K562 (cell line): ENCODE data around the gene MPHOSPH9. TPM values are rescaled to one million over a fixed set of nuclear protein-coding genes. Genes with fewer than 3 reads are reported as not detected.

Experiments used
- ATAC-seq: fragments of 200-7000 bp; cut with Tn5 transposase; 3 replicates; pipeline ENCODE4 v1.9.1; 2020; ENCODE audit warnings: moderate library complexity
- BruUV-seq: library from RNA; stranded (reverse); fragments of 400-500 nt; replicated peaks from 2 replicates; lab custom pipeline; 2021; lab: Mats Ljungman, UMichigan
- CTCF ChIA-PET: fragments of 300-600 bp; formaldehyde crosslinking; extraction: SDS; loops from one replicate; lab custom pipeline; 2021; ENCODE audit warnings: low intra/inter-chr PET ratio; lab: Yijun Ruan, JAX
- POLR2A ChIA-PET: fragments of 300-600, 350-650 bp; sonication (Branson Sonifier 250); formaldehyde crosslinking; extraction: SDS; loops from one replicate; lab custom pipeline; 2021; ENCODE audit warnings: antibody characterized with exemption, inconsistent platforms; lab: Yijun Ruan, JAX
- DNase-seq, 4 experiments: peaks; one replicate each; pipeline versions ENCODE4 v3.0.0 to v3.0.0-alpha.2; 2011 to 2018; ENCODE audit warnings: low spot score in 3 of 4, mixed read lengths in 3 of 4; ENCODE audit errors: extremely low read depth in 1 of 4
- FAIRE-seq: peaks from 2 replicates; lab custom pipeline; 2011; peaks lifted over from hg19 to GRCh38; lab: Jason Lieb, UNC
- H2AFZ ChIP-seq: 2 replicates; pipeline ENCODE4 v1.6.0; 2011; ENCODE audit warnings: low read depth, low read length, control low read depth, inconsistent platforms
- H3K27ac ChIP-seq: fragments of 200-600 bp; 3 replicates; pipeline ENCODE4 v1.8.0; 2011; ENCODE audit warnings: low read depth, mild to moderate bottlenecking, control low read depth, inconsistent platforms, low read length, moderate library complexity, mixed read lengths; ENCODE audit errors: extremely low read depth
- H3K27me3 ChIP-seq, 2 experiments: fragments of 300-600 bp in 1 of 2; 2 replicates in 1 of 2; 3 replicates in 1 of 2; pipeline versions ENCODE4 v1.6.0 to v1.8.0; 2011; ENCODE audit warnings: inconsistent platforms in 2 of 2, low read length in 2 of 2, mild to moderate bottlenecking in 1 of 2, mixed read lengths in 1 of 2, moderate library complexity in 1 of 2; ENCODE audit not compliant: control insufficient read depth in 2 of 2, insufficient read depth in 2 of 2
- H3K36me3 ChIP-seq: fragments of 300-600 bp; 3 replicates; pipeline ENCODE4 v1.8.0; 2011; ENCODE audit warnings: mild to moderate bottlenecking, low read length, inconsistent platforms; ENCODE audit not compliant: control insufficient read depth, insufficient read depth
- H3K4me1 ChIP-seq, 2 experiments: fragments of 200-600 bp in 1 of 2; replicated peaks in 1 of 2; 2 replicates in 1 of 2; 3 replicates in 1 of 2; pipeline versions ENCODE4 v1.5.1 to v1.8.0; 2011; ENCODE audit warnings: inconsistent platforms in 2 of 2, low read length in 2 of 2, mild to moderate bottlenecking in 1 of 2, mixed read lengths in 1 of 2, moderate library complexity in 1 of 2; ENCODE audit not compliant: control insufficient read depth in 2 of 2, insufficient read depth in 2 of 2
- H3K4me2 ChIP-seq: 2 replicates; pipeline ENCODE4 v1.6.1; 2011; ENCODE audit warnings: low read length, control low read depth, inconsistent platforms, mixed read lengths; ENCODE audit not compliant: insufficient read depth
- H3K4me3 ChIP-seq: fragments of 200-600 bp; sonication (generic), shearing (Covaris generic); 2 replicates; pipeline ENCODE4 v1.5.1; 2016; ENCODE audit warnings: control low read depth, inconsistent platforms
- H3K79me2 ChIP-seq: fragments of 200-600 bp; 3 replicates; pipeline ENCODE4 v1.8.0; 2011; ENCODE audit warnings: low read length, inconsistent platforms; ENCODE audit not compliant: control insufficient read depth, insufficient read depth
- H3K9ac ChIP-seq, 2 experiments: 2 replicates each; pipeline versions ENCODE4 v1.6.0 to v1.6.1; 2011; ENCODE audit warnings: low read depth in 2 of 2, low read length in 2 of 2, control low read depth in 1 of 2, inconsistent platforms in 1 of 2, mild to moderate bottlenecking in 1 of 2, mixed read lengths in 1 of 2; ENCODE audit not compliant: insufficient read depth in 1 of 2
- H3K9me1 ChIP-seq: one replicate; pipeline ENCODE4 v1.6.0; 2011; ENCODE audit warnings: inconsistent platforms, mild to moderate bottlenecking, low read length, moderate library complexity; ENCODE audit not compliant: control insufficient read depth, insufficient read depth
- H3K9me3 ChIP-seq: replicated peaks from 2 replicates; pipeline ENCODE4 v1.5.1; 2011; ENCODE audit warnings: low read depth, low read length, inconsistent platforms; ENCODE audit not compliant: control insufficient read depth, insufficient read depth
- H4K20me1 ChIP-seq: replicated peaks from 2 replicates; pipeline ENCODE4 v1.6.1; 2011; ENCODE audit warnings: low read length, inconsistent platforms, mixed read lengths; ENCODE audit not compliant: control insufficient read depth, insufficient read depth
- BDP1 ChIP-seq: IDR thresholded peaks from 3 replicates; pipeline ENCODE4 v1.6.1; 2011; ENCODE audit not compliant: insufficient read length, insufficient read depth
- BRF2 ChIP-seq: IDR thresholded peaks from 3 replicates; pipeline ENCODE4 v1.6.1; 2011; ENCODE audit warnings: borderline replicate concordance, mild to moderate bottlenecking; ENCODE audit not compliant: insufficient read length, insufficient read depth
- DACH1 ChIP-seq: fragments of 450-650 bp; IDR thresholded peaks from 2 replicates; pipeline ENCODE4 v1.6.1; 2018; ENCODE audit not compliant: partially characterized antibody
- EHMT2 ChIP-seq: fragments of 450-650 bp; IDR thresholded peaks from 2 replicates; pipeline ENCODE4 v1.6.1; 2018; ENCODE audit warnings: antibody characterized with exemption
- GMEB1 ChIP-seq: fragments of 250-450 bp; sonication (Bioruptor Pico); IDR thresholded peaks from 2 replicates; pipeline ENCODE4 v1.4.0; 2020; ENCODE audit warnings: mild to moderate bottlenecking
- NFIC ChIP-seq: fragments of 450-650 bp; IDR thresholded peaks from 2 replicates; pipeline ENCODE4 v1.6.1; 2017; ENCODE audit warnings: mild to moderate bottlenecking, inconsistent platforms
- PCBP1 ChIP-seq: fragments of 200-400 bp; formaldehyde crosslinking; IDR thresholded peaks from 2 replicates; pipeline ENCODE4 v1.6.1; 2018; ENCODE audit warnings: mild to moderate bottlenecking, low read depth, low read length; ENCODE audit not compliant: poor library complexity, severe bottlenecking
- POLR2AphosphoS2 ChIP-seq: IDR thresholded peaks from 2 replicates; pipeline ENCODE4 v1.6.1; 2012; ENCODE audit warnings: low read length, improper control_type of control experiment
- PURB ChIP-seq: sonication (generic); formaldehyde crosslinking; IDR thresholded peaks from 2 replicates; pipeline ENCODE4 v1.9.0; 2021; ENCODE audit warnings: low read depth, mild to moderate bottlenecking, missing genetic modification reagents
- SNAPC5 ChIP-seq: fragments of 250-450 bp; sonication (Bioruptor Pico); IDR thresholded peaks from 2 replicates; pipeline ENCODE4 v1.8.0; 2021; ENCODE audit warnings: moderate library complexity, mild to moderate bottlenecking, inconsistent platforms
- TBL1XR1 ChIP-seq, 2 experiments: IDR thresholded peaks; 2 replicates each; pipeline ENCODE4 v1.6.1; 2012; ENCODE audit warnings: improper control_type of control experiment in 2 of 2, low read length in 2 of 2, mild to moderate bottlenecking in 1 of 2
- ZNF232 ChIP-seq: sonication (generic); formaldehyde crosslinking; IDR thresholded peaks from 2 replicates; pipeline ENCODE4 v1.8.0; 2022; ENCODE audit warnings: mild to moderate bottlenecking, missing genetic modification reagents
- ZNF511 ChIP-seq: sonication (generic); formaldehyde crosslinking; IDR thresholded peaks from 2 replicates; pipeline ENCODE4 v1.8.0; 2022; ENCODE audit warnings: mild to moderate bottlenecking, missing genetic modification reagents
- ZNF696 ChIP-seq: fragments of 250-450 bp; sonication (Bioruptor Pico); conservative IDR thresholded peaks from 2 replicates; pipeline ENCODE4 v1.4.0; 2020; ENCODE audit warnings: mild to moderate bottlenecking, moderate library complexity
- ZNF740 ChIP-seq, 3 experiments: fragments of 200-800 bp in 1 of 3; sonication (Bioruptor generic) in 1 of 3; sonication (generic) in 1 of 3; formaldehyde crosslinking in 1 of 3; IDR thresholded peaks; 2 replicates each; pipeline versions ENCODE4 v1.6.1 to v1.8.0; 2016 to 2022; ENCODE audit warnings: mild to moderate bottlenecking in 2 of 3, missing compliant biosample characterization in 2 of 3, missing genetic modification characterization in 2 of 3, missing genetic modification reagents in 1 of 3
- WGBS: fragments of 100-300 bp; shearing (Covaris generic); methylation state at CpG from one replicate; pipeline ENCODE4 v1.1.6; 2016; ENCODE audit warnings: low coverage, mixed read lengths; ENCODE audit not compliant: insufficient coverage; ENCODE audit errors: missing lambda C conversion rate; 5-methylcytosine and 5-hydroxymethylcytosine counted together
- in situ Hi-C: fragments of 300-500 bp; cut with MboI; formaldehyde crosslinking; loops from 4 replicates; pipeline ENCODE4 v1.15.0; 2018; ENCODE audit warnings: inconsistent platforms, mixed read lengths
- intact Hi-C: fragments of 100-400 bp; cut with micrococcal nuclease; formaldehyde crosslinking; loops from 2 replicates; pipeline ENCODE4 v1.14.2; 2022
- polyA plus RNA-seq, 8 experiments: library from polyadenylated mRNA; depleted of rRNA in 4 of 8; stranded (reverse) in 5 of 8; unstranded in 3 of 8; fragments of >200 nt; fragmentation: Nextera tagmentation in 2 of 8; fragmentation: Illumina TruSeq in 1 of 8; extraction: Ambion mirVana in 2 of 8; extraction: Trizol in 1 of 8; gene quantifications; 2 replicates each; pipeline versions ENCODE4 v1.2.1 to v1.2.3, GENCODE V29; 2011 to 2014; ENCODE audit warnings: inconsistent platforms in 1 of 8, missing spikeins in 1 of 8
- total RNA-seq, 7 experiments: library from RNA; depleted of rRNA in 6 of 7; stranded (reverse); fragments of >200 nt in 6 of 7; fragmentation: Illumina TruSeq in 2 of 7; extraction: Trizol in 2 of 7; gene quantifications; 2 replicates each; pipeline versions ENCODE4 v1.2.1 to v1.2.3, GENCODE V29; 2011 to 2021; ENCODE audit warnings: low replicate concordance in 1 of 7

MPHOSPH9 gene
- total and polyA plus RNA-seq, 9 of the 15 experiments (the other 6 are each of a cell fraction or from before 2014, with no cell fraction given), result 14.2 to 103 (median 54.5) TPM

- ATAC-seq, result no peak
- Histone ChIP-seq H3K79me2 (peaks cover 27% of the 10 kb centered on the region), H3K27ac (no peak overlapping the region), H3K27me3 (no peaks in the 10 kb centered on the region), H3K9me3 (no peaks in the 10 kb centered on the region), H3K4me3 (no peak overlapping the region), H3K36me3 (peaks cover 24% of the 10 kb centered on the region; the same call in 2 of the 3 replicates), H3K9me1 (no peaks in the 10 kb centered on the region), H3K4me2 (no peak overlapping the region), H3K4me1 (peaks cover 6 to 44% of the 10 kb centered on the region in 2 experiments; a peak in 2 of 5 replicates), H2AFZ (no peak overlapping the region), H4K20me1 (no peaks in the 10 kb centered on the region), H3K9ac (peak overlapping the region in 1 of 2 experiments; percentile 97; a peak in 2 of 4 replicates)
- ChIA-PET POLR2A (interaction anchor here (0.5 to 1.2 kb wide), 4 partner anchors 36 to 428 kb away, joined by 3 to 9 read pairs (median 3); partner anchors contain the start of genes MPHOSPH9 and MTRFR), CTCF (no interaction called here)
- no TSS peak for BruUV-seq
- WGBS, result 80% methylated on average over 23 of the region's 32 CpGs
- intact Hi-C loops (no loop called here), in situ Hi-C loops (no loop called here)
- no peak for FAIRE-seq
- DNase-seq, result peak in 2 of 4 experiments; percentile 48 to 65
- TF ChIP-seq PURB, result no peak
- no peak for TF ChIP-seq DACH1
- no peak for TF ChIP-seq ZNF511 (CRISPR knock-in tag)
- TF ChIP-seq ZNF232, result no peak
- no peak for TF ChIP-seq BRF2
- TF ChIP-seq GMEB1 (CRISPR knock-in tag), result no peak
- TF ChIP-seq BDP1, result no peak
- no peak for TF ChIP-seq ZNF696
- no peak for TF ChIP-seq PCBP1
- no peak for TF ChIP-seq TBL1XR1 (IDR thresholded peaks at IDR 0.05; ENCODE audit: low read length in 2 of 2)
- no peak for TF ChIP-seq EHMT2
- no peak for TF ChIP-seq SNAPC5 (CRISPR knock-in tag)
- peak; percentile 49; the same call in 1 of the 2 replicates for TF ChIP-seq ZNF740 (CRISPR knock-in tag; IDR thresholded peaks at IDR 0.05)
- TF ChIP-seq ZNF740 (tag; IDR thresholded peaks at IDR 0.05), result no peak
- no peak for TF ChIP-seq POLR2AphosphoS2
- 0 out of 2 replicates have a peak, but pooled peaks have one; percentile 5 for TF ChIP-seq NFIC
These were observed 36.5 kb upstream of the MPHOSPH9 start for GRCh38 chr12:123269395-123269892.
